Measurements from ENCODE around the gene OR2A42.
"Not testable (repeated sequence)": the region's sequence is repeated elsewhere in the genome, so short reads cannot be mapped to it uniquely, and the experiment has no call there.

OR2A42 gene, protein sequence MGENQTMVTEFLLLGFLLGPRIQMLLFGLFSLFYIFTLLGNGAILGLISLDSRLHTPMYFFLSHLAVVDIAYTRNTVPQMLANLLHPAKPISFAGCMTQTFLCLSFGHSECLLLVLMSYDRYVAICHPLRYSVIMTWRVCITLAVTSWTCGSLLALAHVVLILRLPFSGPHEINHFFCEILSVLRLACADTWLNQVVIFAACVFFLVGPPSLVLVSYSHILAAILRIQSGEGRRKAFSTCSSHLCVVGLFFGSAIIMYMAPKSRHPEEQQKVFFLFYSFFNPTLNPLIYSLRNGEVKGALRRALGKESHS

DNA sequence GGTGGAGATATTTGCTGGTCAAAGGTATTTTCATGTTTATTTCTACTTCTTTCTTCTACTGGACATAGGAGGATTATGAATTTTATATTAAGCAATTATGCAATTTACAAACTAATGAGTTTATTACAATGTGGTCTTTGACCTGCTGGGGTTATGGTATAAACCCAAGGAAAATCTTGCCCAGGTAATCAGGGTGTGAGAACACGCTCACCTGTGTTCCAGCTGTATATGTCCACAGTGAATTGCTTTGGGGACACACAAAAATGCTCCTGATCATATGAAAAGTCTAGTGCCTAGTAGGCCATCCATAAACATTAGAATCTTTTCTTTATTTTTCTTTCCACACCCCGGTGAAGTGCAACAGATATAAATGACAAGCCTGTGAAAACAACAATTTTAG is at the start of gene OR2A42:
Gene OR2A42, minus strand, starts transcription at position 241 of the 400 bp plus-strand sequence. CDS start 6,762 bp downstream, outside the sequence.
- H3K27ac ChIP-seq = not testable (repeated sequence)

DNA sequence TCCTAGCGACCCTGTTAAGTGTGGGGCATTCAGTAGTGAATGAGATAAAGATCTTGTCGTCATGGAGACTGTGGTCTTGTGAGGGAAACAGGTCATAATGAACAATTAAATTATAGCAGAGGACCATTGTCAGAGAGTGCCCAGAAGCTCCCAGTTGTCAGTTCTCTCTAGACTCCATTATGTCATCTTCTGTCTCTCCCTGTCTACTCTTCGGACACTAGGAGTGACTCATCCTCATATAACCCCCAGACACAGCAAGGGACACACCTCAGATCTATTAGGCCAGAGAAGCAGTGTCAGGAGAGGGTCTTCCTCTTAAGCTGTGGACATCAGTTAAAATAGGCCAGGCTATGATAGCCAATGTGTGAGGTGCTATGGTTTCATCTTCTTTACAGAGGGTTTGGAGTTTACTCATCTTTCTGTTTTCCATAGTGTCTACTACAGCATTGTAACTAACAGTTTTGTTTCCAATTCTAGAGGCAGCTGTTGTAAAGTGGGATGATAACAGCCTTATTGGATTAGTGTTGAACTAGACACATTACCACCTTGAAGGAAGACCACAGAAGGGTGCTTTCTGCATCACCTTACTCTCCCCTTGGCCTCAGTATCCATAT is 47.9 kb upstream of the OR2A42 start:
- H3K27ac ChIP-seq = not testable (repeated sequence)

DNA sequence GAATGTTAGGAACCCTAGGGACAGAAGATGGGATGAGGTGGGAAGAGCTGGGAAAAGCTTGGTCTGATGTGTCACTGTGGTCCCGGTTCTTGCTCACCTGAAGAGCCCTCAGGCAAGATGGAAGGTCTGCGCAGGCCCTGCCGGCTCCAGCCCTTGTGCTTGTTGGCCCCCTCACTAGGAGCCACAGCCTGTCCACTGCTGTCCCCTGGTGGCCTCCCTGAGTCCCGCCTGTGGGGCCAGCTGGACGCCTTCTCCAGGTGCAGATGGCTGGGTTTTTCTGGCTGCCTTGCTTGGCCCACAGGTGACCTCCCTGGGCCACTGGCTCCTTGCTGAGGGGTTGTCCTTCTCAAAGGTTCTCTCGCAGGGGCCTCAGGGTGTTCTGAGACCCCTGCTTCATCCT is 44.3 kb upstream of the OR2A42 start:
- not testable (repeated sequence) for H3K27ac ChIP-seq

DNA sequence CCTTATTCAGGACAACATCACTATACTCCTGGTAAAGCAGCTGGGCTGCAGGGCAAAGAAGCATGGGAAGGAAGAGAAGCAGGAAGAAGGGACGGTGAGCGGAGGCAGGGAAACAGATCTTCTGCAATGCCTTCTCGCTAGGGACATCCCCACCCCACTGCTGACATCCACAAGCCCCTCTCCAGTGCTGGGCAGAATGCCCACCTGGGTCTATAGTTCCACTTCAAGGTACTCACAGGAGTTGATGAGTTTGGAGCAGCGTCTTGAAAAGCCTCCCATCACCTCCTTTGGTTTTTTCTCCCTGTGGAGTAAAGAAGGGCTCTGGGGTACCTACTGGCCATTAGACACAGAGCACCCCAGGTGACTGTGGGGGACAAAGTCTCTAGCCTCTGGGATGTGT is 43.1 kb upstream of the OR2A42 start:
- H3K27ac ChIP-seq = not testable (repeated sequence)

DNA sequence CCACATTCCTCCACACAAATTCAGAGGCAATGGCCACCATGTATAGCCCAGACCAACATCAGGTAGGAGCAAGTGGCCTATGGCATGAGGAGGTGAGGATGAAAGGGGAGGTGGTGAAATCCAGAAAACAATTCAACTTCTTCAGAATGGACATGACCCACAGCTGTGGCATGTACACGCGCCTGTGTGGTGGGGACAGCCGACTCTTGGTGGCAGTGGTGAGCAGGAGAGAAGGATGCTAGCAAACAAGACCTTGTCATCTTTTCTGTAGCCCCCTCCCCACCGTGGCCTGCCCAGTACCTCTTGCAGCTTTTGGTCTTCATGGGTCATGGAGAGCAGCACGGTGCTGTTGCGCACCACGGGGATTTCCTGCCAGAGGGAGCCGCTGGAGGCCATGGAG is 42.6 kb upstream of the OR2A42 start:
- not testable (repeated sequence) for H3K27ac ChIP-seq

DNA sequence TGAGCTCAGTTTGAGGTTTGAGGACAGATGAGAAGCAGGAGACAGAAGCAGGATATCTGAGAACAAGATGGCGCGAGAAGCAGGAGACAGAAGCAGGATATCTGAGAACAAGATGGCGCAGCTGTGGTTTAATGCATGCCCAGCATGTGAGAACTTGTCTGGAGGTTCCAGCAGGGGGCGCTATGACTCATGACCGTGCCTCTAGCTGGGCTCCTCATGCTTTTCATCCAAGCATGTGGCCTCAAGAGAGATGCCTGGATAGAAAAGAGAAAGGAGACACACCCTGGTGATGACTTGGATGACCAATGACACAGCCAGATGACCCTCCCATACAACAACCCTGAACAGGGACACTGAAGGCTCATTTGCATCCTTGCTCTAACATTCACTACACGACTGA is 40.6 kb upstream of the OR2A42 start:
- H3K27ac ChIP-seq = not testable (repeated sequence)

DNA sequence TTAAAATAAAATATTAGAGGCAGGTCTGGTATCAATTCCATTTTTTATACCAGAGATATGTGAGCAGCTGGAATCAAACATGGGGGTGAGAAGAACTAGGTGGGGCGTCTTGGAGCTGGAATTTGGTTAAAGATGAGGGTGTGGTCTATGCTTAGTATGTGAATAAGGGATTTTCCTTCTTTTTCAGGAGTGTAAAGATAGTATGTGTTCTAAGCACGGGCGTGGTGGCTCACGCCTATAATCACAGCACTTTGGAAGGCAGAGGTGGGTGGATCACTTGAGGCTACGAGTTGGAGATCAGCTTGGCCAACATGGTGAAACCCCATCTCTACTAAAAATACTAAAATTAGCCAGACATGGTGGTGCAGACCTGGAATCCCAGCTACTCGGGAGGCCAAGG is 35.9 kb upstream of the OR2A42 start:
- H3K27ac ChIP-seq = not testable (repeated sequence)

DNA sequence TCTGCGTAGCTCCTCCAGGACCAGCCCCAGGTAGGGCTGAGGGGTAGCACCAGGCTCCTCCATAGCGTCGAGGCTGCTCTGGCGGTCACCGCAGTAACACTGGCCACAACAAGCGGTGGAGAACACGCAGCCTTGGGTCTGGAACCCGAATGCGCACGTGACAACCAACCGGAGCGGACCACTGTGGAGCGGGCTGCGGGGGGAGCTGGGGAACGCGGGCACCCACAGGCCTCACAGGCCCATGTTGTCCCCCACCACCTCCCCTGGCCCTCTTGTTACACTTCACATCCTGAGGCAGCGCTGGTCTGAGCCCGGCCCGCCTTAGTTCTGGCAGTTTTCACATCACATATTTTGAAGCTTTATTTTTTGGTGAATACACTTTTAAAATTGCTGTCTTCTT is 29.8 kb upstream of the OR2A42 start, which contains the start of gene CTAGE8:
Gene CTAGE8, minus strand, starts transcription at position 101 of the 400 bp plus-strand sequence. Its CDS starts 38 bp downstream, at position 63.
- H3K27ac ChIP-seq = not testable (repeated sequence)

DNA sequence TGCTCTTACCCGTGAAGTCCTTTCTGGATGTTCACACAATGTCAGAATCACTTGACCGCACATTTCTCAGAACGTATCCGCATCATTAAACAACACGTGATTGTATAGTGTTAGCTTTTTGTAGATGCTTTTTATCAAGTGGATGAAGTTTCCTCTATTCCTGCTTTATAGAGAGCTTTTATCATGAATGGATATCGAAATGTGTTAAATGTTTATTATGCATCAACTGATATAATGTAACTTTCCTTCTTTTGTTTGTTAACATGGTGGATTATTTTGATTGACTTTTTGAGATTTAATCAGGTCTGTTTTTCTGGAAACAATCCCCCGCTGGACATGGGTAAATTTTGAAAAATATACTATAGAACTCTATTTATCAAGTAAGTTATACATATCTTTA is 25.3 kb upstream of the OR2A42 start, which contains the start of gene OR2A7:
Gene OR2A7, minus strand, starts transcription at position 101 of the 400 bp plus-strand sequence. CDS start 5,164 bp downstream, outside the sequence.
- not testable (repeated sequence) for H3K27ac ChIP-seq

DNA sequence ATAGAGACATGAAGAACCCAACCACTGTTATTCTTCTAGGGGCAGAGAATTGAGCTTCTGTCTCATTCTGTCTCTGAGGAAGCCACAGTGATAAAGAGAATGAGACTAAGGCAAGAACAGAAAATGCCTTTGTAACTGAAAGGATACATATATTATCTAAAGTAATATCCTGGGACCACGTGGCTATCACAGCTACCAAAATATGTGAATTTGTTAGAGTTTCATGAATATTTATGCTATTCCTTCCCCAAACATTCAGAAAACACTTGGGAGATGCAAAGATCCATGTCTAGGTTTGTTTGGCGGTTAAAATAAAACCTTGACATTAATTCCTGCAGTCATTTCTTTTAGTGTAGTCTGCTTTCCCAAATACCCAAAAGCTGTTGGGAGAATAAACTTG is 22.7 kb upstream of the OR2A42 start:
- not testable (repeated sequence) for H3K27ac ChIP-seq

DNA sequence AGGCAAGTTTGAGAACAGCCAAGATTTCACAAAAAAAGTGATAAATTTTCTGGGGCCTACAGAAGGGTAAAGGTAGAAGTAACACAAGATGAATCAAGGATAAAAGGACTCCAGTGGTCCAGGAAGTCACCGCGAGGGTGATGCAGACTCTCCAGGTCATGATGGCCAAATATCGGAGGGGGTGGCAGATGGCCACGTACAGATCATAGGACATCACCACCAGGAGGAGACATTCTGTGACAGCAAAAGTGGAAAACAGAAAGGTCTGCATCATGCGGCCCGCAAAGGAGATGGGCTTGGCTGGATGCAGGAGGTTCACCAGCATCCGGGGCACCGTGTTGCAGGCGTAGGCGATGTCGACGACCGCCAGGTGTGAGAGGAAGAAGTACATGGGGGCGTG is 19.7 kb upstream of the OR2A42 start:
- H3K27ac ChIP-seq = not testable (repeated sequence)

DNA sequence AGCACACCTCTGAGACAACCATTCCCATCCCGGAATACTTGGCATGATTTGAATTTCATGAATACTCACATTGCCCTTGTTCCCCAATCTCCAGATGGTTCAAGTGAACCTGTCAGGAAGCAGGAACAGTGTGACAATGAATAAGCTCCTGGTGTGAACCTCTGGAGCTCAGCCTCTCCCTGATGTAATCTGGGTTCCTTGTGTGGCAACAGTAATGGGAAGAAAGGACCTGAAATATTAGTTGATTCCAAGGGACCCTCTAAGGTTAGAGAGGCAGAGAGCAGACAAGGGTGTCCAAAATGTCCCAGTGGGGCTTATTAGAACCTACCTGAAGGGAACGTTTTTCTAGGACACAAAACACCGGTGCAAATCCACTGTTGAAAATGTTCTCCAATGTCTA is 16.7 kb upstream of the OR2A42 start:
- H3K27ac ChIP-seq = no peak overlapping the region
- TF ChIP-seq, protein P1, sequence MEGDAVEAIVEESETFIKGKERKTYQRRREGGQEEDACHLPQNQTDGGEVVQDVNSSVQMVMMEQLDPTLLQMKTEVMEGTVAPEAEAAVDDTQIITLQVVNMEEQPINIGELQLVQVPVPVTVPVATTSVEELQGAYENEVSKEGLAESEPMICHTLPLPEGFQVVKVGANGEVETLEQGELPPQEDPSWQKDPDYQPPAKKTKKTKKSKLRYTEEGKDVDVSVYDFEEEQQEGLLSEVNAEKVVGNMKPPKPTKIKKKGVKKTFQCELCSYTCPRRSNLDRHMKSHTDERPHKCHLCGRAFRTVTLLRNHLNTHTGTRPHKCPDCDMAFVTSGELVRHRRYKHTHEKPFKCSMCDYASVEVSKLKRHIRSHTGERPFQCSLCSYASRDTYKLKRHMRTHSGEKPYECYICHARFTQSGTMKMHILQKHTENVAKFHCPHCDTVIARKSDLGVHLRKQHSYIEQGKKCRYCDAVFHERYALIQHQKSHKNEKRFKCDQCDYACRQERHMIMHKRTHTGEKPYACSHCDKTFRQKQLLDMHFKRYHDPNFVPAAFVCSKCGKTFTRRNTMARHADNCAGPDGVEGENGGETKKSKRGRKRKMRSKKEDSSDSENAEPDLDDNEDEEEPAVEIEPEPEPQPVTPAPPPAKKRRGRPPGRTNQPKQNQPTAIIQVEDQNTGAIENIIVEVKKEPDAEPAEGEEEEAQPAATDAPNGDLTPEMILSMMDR (conservative IDR thresholded peaks at IDR 0.05) = no peak
- TF ChIP-seq ZFX (IDR thresholded peaks at IDR 0.05) = peak; percentile 29; the same call in 1 of the 2 replicates

DNA sequence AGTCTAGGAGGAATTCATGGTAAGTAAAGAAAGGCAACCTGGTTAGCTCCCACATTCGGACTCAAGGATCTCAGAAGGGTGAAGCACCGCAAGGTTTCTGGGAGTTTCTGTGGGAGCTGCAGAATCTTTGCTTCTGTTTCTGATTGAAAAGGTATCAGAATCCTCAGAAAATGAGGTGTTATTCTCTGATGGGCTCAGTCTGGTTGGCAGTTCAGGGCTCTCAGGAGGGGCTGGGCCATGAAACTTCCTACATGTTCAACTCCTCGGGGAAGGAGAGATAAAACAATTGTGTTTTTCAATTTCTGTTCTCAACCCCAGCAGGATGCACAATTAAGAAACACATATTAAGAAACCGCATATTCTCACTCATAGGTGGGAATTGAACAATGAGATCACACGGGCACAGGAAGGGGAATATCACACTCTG is 16.1 kb upstream of the OR2A42 start:
- no peak overlapping the region for H3K27ac ChIP-seq
- TF ChIP-seq, protein P1 (conservative IDR thresholded peaks at IDR 0.05) = no peak
- TF ChIP-seq ZFX (IDR thresholded peaks at IDR 0.05) = no peak

DNA sequence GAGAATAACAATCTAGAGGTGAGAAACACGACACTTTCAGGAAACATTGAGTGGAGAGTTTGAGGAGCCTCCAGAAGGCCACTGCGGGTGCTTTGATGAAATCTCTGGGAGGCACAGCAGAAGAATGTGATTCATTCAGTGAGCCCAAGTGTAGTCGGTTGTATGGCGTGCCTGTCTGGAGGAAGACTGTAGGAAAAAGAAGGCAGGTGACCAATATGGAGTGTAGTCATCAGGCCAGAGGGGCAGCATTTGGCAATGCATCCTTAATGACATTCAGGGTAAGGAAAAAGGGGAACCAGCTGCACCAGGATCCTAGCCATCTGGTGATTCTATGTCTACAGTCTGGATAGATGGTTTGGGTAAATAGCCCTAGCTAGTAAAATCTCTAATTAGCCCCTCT is 12.9 kb upstream of the OR2A42 start:
- H3K27ac ChIP-seq = not testable (repeated sequence)

DNA sequence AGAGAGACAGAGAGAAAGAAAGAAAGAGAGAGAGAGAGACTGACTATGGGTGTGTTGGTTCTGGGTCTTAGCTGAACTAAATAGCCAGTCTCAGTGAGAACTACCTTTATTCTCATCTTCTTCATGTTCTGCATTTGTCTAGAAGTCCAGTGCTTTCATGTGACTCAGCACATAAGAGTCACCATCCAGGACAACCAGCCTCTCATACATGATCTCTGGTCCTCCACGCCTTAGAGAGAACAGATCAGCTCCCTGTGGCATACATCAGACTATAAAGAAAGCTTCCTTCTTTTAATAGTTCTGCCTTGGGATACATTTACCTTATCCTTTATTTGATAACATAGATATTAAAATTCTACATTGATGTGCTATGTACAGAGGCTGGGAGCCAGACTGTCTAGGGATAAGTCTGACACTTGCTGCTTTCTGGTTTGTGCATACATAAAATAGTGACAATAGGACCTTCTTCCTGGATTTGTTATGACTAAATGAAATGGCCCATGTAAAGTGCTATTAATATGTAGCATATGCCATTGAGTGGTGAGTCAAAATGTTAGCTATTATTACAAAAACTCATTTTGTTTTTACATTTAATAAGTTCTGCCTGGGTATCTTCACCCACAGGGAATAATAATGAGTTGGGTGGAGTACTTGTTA is 8.4 kb upstream of the OR2A42 start:
- H3K27ac ChIP-seq = not testable (repeated sequence)

DNA sequence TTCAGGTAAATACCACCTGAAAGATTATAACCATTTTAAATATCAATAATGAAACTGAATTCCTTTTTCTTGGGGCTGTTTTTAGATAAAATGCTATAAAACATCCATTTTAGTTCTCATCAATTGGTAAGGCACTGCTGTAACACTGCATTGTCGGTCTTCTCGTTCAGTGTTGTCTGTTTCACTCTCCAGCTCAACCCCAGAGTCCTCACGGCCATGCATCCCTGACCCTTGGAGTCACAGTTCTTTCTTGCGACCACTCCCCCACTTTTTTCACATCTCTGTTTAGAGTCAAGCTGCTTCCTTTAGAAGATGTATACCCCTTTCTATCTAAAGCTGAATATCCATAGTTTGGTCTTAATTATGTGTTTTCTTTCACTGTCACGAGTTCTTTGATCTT is 7.6 kb upstream of the OR2A42 start:
- H3K27ac ChIP-seq = not testable (repeated sequence)

DNA sequence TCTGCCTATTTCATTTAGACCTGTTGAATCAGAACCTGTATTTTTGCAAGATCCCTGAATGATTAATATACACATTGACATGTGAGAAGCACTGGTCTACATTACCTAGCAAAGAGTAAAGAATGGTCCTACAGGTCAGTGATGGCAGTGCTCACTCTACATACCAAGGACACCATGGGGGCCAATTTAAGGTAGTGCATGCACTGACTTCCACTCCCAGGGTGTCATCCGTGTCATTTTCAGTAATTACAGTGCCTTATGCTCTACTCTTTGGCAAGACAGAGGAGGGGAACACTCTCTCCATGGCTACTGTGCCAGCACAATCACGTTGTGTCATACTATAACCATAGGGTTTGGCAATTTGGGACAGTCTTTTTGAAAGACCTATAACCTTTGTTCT is 6.0 kb upstream of the OR2A42 start:
- not testable (repeated sequence) for H3K27ac ChIP-seq

DNA sequence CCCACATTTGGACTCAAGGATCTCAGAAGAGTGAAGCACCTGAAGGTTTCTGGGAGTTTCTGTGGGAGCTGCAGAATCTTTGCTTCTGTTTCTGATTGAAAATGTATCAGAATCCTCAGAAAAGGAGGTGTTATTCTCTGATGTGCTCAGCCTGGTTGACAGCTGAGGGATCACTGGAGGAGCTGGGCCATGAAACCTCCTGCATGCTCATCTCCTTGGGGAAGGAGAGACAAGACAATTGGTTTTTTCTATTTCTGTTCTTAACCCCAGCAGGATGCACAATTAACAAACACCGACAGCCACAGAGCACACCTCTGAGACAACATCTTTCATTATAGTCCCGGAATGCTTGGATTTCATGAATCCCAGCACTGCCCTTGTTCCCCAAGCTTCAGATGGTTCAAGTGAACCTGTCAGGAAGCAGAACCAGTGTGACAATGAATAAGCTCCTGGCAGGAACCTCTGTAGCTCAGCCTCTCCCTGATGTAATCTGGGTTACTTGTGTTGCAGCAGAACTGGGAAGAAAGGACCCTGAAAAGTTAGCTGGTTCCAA is 799 bp downstream of the OR2A42 start:
- H3K27ac ChIP-seq = not testable (repeated sequence)

DNA sequence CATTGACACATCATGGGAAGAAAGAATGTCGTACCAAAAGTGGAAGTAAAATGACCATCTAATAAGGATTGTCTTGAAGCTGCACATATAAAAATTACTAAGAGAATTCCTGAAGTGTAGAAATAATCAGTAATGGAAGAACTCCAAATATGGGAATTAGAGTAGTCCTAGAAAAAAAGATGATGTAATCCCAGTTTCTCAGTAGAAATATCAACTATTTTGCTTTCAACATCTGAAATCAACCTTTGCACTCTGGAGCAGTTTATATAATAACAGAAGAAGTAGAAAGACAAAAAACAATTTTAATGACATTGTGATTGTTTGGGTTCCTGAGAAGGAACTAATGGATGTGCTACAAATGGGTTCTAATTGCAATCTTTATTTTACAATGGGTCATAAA is 6.4 kb downstream of the OR2A42 start:
- H3K27ac ChIP-seq = not testable (repeated sequence)

Measured in C4-2B (cell line).